HepG2 (cell line): ENCODE measurements around the gene TCF25. TPM values are rescaled to one million over a fixed set of nuclear protein-coding genes. Genes with fewer than 3 reads are reported as not detected.
A peak's percentile ranks its signal among the peaks of the same experiment; 100 is the strongest.

Source experiments
- BRF2 ChIP-seq: sonication (generic); formaldehyde crosslinking; IDR thresholded peaks from 2 replicates; pipeline ENCODE4 v1.8.1; 2022; ENCODE audit warnings: mild to moderate bottlenecking, missing genetic modification reagents
- CBX1 ChIP-seq: IDR thresholded peaks from one replicate; pipeline ENCODE4 v1.6.1; 2016; ENCODE audit warnings: antibody characterized with exemption, low read depth
- CBX5 ChIP-seq: sonication (generic); formaldehyde crosslinking; IDR thresholded peaks from 2 replicates; pipeline ENCODE4 v1.4.0; 2020; ENCODE audit warnings: missing genetic modification reagents, borderline replicate concordance
- CREB3 ChIP-seq: sonication (generic); formaldehyde crosslinking; IDR thresholded peaks from 2 replicates; pipeline ENCODE4 v1.5.0; 2020; ENCODE audit warnings: missing genetic modification reagents
- DR1 ChIP-seq: sonication (generic); formaldehyde crosslinking; IDR thresholded peaks from 2 replicates; pipeline ENCODE4 v1.8.0; 2021; ENCODE audit warnings: mild to moderate bottlenecking, missing genetic modification reagents, inconsistent platforms
- GATAD1 ChIP-seq: IDR thresholded peaks from 2 replicates; pipeline ENCODE4 v1.6.1; 2016; ENCODE audit warnings: missing genetic modification reagents, missing compliant biosample characterization
- HCFC1 ChIP-seq: fragments of 150-350 bp; IDR thresholded peaks from 2 replicates; pipeline ENCODE4 v1.6.1; 2014; ENCODE audit warnings: low read depth, low read length
- HIVEP1 ChIP-seq: sonication (generic); formaldehyde crosslinking; IDR thresholded peaks from 2 replicates; pipeline ENCODE4 v1.4.0; 2020; ENCODE audit warnings: mild to moderate bottlenecking, missing genetic modification reagents
- HNF4A ChIP-seq: sonication (generic); formaldehyde crosslinking; IDR thresholded peaks from 2 replicates; pipeline ENCODE4 v1.4.0; 2020; ENCODE audit warnings: missing genetic modification reagents
- KDM2A ChIP-seq: sonication (generic); formaldehyde crosslinking; IDR thresholded peaks from 2 replicates; pipeline ENCODE4 v1.4.0; 2020; ENCODE audit warnings: low read depth, missing genetic modification reagents, borderline replicate concordance
- MAF1 ChIP-seq: sonication (generic); formaldehyde crosslinking; IDR thresholded peaks from 2 replicates; pipeline ENCODE4 v1.5.0; 2020; ENCODE audit warnings: missing genetic modification reagents, borderline replicate concordance
- NFKB2 ChIP-seq: sonication (generic); formaldehyde crosslinking; IDR thresholded peaks from 2 replicates; pipeline ENCODE4 v1.4.0; 2020; ENCODE audit warnings: missing genetic modification reagents, borderline replicate concordance
- NFKBIZ ChIP-seq: IDR thresholded peaks from 2 replicates; pipeline ENCODE4 v1.6.1; 2018; ENCODE audit warnings: missing genetic modification reagents, missing compliant biosample characterization
- NRL ChIP-seq: sonication (generic); formaldehyde crosslinking; IDR thresholded peaks from 2 replicates; pipeline ENCODE4 v1.5.0; 2020; ENCODE audit warnings: missing genetic modification reagents, mild to moderate bottlenecking, moderate library complexity, borderline replicate concordance
- PTBP1 ChIP-seq: fragments of 200-400 bp; formaldehyde crosslinking; IDR thresholded peaks from 2 replicates; pipeline ENCODE4 v1.6.1; 2018; ENCODE audit warnings: low read length, low read depth; ENCODE audit not compliant: poor library complexity, severe bottlenecking
- RAD51 ChIP-seq: fragments of 450-650 bp; IDR thresholded peaks from 2 replicates; pipeline ENCODE4 v1.6.1; 2016; ENCODE audit warnings: borderline replicate concordance
- SAP130 ChIP-seq: IDR thresholded peaks from 2 replicates; pipeline ENCODE4 v1.6.1; 2016; ENCODE audit warnings: low read depth
- SMC3 ChIP-seq: IDR thresholded peaks from 2 replicates; pipeline ENCODE4 v1.6.1; 2011; ENCODE audit warnings: low read length, improper control_type of control experiment
- SMYD3 ChIP-seq: sonication (generic); formaldehyde crosslinking; IDR thresholded peaks from 2 replicates; pipeline ENCODE4 v1.8.1; 2023; ENCODE audit warnings: mild to moderate bottlenecking, missing genetic modification reagents
- SSRP1 ChIP-seq: IDR thresholded peaks from 2 replicates; pipeline ENCODE4 v1.6.1; 2016; ENCODE audit warnings: control low read depth
- TCF7L2 ChIP-seq: IDR thresholded peaks from 2 replicates; pipeline ENCODE4 v1.6.1; 2011; ENCODE audit warnings: mild to moderate bottlenecking, low read depth, low read length, moderate library complexity
- YEATS4 ChIP-seq: sonication (generic); formaldehyde crosslinking; IDR thresholded peaks from 2 replicates; pipeline ENCODE4 v1.4.0; 2020; ENCODE audit warnings: missing genetic modification reagents, borderline replicate concordance
- ZFP36 ChIP-seq: fragments of 150-350 bp; IDR thresholded peaks from 2 replicates; pipeline ENCODE4 v1.6.1; 2018; ENCODE audit warnings: borderline replicate concordance, low read length, low read depth; ENCODE audit not compliant: partially characterized antibody
- ZNF317 ChIP-seq: sonication (generic); formaldehyde crosslinking; IDR thresholded peaks from 2 replicates; pipeline ENCODE4 v1.5.0; 2020; ENCODE audit warnings: mild to moderate bottlenecking, missing genetic modification reagents
- ZNF503 ChIP-seq: sonication (generic); formaldehyde crosslinking; IDR thresholded peaks from 2 replicates; pipeline ENCODE4 v1.4.0; 2020; ENCODE audit warnings: missing genetic modification reagents
- ZNF580 ChIP-seq: IDR thresholded peaks from 2 replicates; pipeline ENCODE4 v1.6.1; 2016; ENCODE audit warnings: low read depth, borderline replicate concordance
- ZNF672 ChIP-seq: sonication (generic); formaldehyde crosslinking; IDR thresholded peaks from 2 replicates; pipeline ENCODE4 v1.8.1; 2022; ENCODE audit warnings: missing genetic modification reagents
- ZNF781 ChIP-seq: sonication (generic); formaldehyde crosslinking; IDR thresholded peaks from 2 replicates; pipeline ENCODE4 v1.5.1; 2020; ENCODE audit warnings: borderline replicate concordance, mild to moderate bottlenecking, missing genetic modification reagents; ENCODE audit errors: not compliant biosample characterization
- ZSCAN20 ChIP-seq: sonication (generic); formaldehyde crosslinking; IDR thresholded peaks from 2 replicates; pipeline ENCODE4 v1.4.0; 2020; ENCODE audit warnings: missing genetic modification reagents, mild to moderate bottlenecking, borderline replicate concordance
- polyA plus RNA-seq, 8 experiments: library from polyadenylated mRNA; depleted of rRNA in 3 of 8; stranded (reverse) in 7 of 8; unstranded in 1 of 8; fragments of >200 nt; fragmentation: Illumina TruSeq in 4 of 8; extraction: Trizol in 4 of 8; gene quantifications; 2 replicates each; pipeline versions ENCODE4 v1.2.1 to v1.2.3, GENCODE V29; 2011 to 2016; ENCODE audit warnings: low read depth in 4 of 8, missing spikeins in 1 of 8, mixed read lengths in 1 of 8; ENCODE audit not compliant: insufficient read depth in 1 of 8
- total RNA-seq, 5 experiments: library from RNA; depleted of rRNA; stranded (reverse); fragments of >200 nt; fragmentation: Illumina TruSeq; extraction: Trizol; gene quantifications; 2 replicates each; pipeline ENCODE4 v1.2.3, GENCODE V29; 2016; ENCODE audit warnings: low read depth in 1 of 5

TCF25 gene
- total and polyA plus RNA-seq, 2 of the 13 experiments (the other 11 are each of a cell fraction or from before 2014, with no cell fraction given): 138 to 206 TPM

DNA sequence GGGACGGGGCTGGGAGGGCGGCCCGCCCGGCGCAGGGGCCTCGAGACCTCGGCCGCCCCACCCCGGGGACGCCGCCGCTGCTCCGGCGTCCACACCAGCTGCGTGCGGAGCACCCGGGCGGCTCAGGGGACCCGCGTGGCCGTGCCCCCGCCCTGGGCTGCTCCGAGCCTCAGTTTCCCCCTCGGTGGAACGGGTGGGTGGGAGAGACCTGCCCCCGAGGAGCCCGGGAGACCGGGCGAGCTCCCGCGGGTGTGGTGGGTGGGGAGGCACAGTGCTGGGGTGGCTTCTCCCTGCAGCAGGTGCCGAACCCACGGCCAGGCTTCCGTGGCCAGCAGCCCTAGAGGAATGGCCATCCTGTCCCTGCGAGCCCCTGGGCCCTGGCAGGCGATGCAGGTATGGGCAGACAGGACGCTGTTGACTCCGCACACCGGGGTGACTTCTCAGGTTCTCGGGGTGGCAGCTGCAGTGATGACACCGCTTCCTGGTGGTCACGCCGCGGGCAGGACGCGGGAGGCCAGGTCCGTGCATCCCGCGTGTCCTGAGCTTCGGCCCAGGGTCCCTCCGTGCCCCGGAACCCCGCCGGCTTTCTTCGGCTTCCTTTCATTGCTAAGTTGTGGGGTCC, 75.8 kb downstream of the TCF25 start (continued):
- no peak for TF ChIP-seq CREB3 (CRISPR knock-in tag)
- TF ChIP-seq ZNF672 (CRISPR knock-in tag): no peak
- no peak for TF ChIP-seq MAF1 (CRISPR knock-in tag)
- no peak for TF ChIP-seq ZFP36
- TF ChIP-seq YEATS4: no peak
- no peak for TF ChIP-seq ZNF503 (CRISPR knock-in tag)
- TF ChIP-seq SSRP1: no peak
- no peak for TF ChIP-seq CBX1
- 0 out of 2 replicates have a peak, but pooled peaks have one; percentile 33 for TF ChIP-seq HIVEP1 (CRISPR knock-in tag)
- peak; percentile 65; the same call in 1 of the 2 replicates for TF ChIP-seq NFKB2 (CRISPR knock-in tag)
- no peak for TF ChIP-seq RAD51
- TF ChIP-seq ZNF781 (CRISPR knock-in tag): no peak
- no peak for TF ChIP-seq TCF7L2
- peak; percentile 36; the same call in 1 of the 2 replicates for TF ChIP-seq GATAD1 (CRISPR knock-in tag)
- TF ChIP-seq NFKBIZ: no peak
- TF ChIP-seq SMYD3: no peak
- no peak for TF ChIP-seq DR1 (CRISPR knock-in tag)
- 0 out of 2 replicates have a peak, but pooled peaks have one; percentile 39 for TF ChIP-seq ZNF580 (CRISPR knock-in tag)
- no peak for TF ChIP-seq BRF2 (CRISPR knock-in tag)
- TF ChIP-seq PTBP1: no peak
- peak; percentile 53 for TF ChIP-seq SAP130
- TF ChIP-seq HCFC1: no peak
- no peak for TF ChIP-seq ZSCAN20
- TF ChIP-seq HNF4A (CRISPR knock-in tag): no peak
- no peak for TF ChIP-seq CBX5
- TF ChIP-seq KDM2A (CRISPR knock-in tag): peak; percentile 16; the same call in 1 of the 2 replicates
- TF ChIP-seq NRL (CRISPR knock-in tag): 0 out of 2 replicates have a peak, but pooled peaks have one; percentile 57
- no peak for TF ChIP-seq SMC3
- TF ChIP-seq ZNF317: no peak
